ENCODE data around the gene PTPN1.
A peak's percentile ranks its signal among the peaks of the same experiment; 100 is the strongest.
"Not testable (repeated sequence)": the region's sequence is repeated elsewhere in the genome, so short reads cannot be mapped to it uniquely, and the experiment has no call there.

Gene PTPN1

GRCh38 chr20:50557549-50558134 lies 47.5 kb downstream of the PTPN1 start:
- no peak for DNase-seq (ENCODE audit: low spot score)

GRCh38 chr20:50558483-50558925 lies 48.3 kb downstream of the PTPN1 start:
- DNase-seq (ENCODE audit: low spot score) = peak; percentile 95

DNA sequence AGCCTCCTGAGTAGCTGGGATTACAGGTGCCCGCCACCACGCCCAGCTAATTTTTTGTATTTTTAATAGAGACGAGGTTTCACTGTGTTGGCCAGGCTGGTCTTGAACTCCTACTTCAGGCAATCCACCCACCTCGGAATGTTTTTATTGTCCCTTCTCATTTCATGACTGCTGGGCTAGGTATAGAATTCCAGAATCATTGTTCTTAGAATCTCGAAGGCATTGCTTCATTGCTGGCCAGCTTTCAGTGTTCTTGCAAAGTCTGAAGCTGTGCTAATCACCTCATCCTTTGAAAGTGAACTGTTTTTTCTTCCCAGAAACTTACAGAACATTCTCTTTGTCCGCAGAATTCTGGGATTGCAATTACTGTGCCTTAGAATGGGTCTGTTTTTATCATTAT lies 49.0 kb downstream of the PTPN1 start:
- no peak for DNase-seq (ENCODE audit: low spot score)

DNA sequence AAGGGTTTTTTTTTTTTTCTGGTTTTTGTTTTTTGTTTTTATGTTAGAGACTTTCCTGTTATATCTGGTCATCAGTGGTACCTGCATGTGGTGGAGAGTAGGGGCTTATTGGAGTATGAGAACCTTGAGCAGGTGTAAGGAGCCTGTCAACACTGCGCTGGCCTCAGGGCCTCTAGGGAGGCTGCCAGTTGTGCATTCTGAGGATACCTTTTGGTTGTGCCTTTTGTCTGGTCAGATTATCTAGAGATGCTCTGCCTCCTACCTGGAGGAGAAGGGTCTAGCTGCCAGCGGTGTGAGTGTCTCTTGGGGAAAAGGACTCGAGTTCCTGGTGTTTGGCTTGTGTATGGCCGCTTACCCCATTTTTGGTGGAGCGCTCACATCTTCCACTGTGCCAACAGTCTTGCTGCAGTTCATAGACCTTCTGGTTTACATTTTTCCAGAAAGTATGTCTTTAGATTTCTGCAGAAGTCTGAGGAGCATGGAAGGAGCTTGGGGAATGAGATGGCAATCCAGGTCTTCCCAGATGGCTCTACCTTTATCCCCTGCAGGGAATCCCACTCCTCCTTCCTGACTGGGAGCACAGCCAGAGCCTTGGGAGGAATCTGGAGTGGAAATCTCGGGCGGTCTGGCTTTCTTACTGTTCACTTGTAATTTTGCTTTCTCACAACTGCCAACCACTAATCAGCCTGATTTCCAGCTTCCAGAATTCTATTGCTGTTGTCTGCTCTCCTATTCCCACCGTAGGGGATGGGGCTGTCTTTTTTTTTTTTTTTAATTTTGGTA lies 49.9 kb downstream of the PTPN1 start:
- DNase-seq (ENCODE audit: low spot score) = no peak

DNA sequence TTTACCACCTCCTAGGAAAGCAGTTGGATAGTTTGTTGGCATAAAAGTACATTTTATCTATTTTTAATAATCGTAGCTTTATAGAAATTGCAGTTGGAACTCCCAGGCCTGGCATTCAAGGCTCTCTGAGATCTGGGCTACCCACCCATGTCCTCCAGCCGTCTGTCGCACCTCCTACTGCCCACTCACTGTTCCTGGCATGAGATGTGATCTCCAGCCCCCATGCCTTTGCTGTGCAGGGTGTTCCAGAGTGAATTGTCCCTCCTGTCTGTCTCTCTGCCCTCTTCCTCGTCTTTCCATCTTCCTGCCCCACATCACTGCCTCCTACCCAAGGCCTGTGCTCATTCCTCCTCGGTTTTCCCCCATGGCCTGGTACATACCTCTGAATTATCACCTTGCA lies 50.7 kb downstream of the PTPN1 start:
- DNase-seq (ENCODE audit: low spot score) = no peak

DNA sequence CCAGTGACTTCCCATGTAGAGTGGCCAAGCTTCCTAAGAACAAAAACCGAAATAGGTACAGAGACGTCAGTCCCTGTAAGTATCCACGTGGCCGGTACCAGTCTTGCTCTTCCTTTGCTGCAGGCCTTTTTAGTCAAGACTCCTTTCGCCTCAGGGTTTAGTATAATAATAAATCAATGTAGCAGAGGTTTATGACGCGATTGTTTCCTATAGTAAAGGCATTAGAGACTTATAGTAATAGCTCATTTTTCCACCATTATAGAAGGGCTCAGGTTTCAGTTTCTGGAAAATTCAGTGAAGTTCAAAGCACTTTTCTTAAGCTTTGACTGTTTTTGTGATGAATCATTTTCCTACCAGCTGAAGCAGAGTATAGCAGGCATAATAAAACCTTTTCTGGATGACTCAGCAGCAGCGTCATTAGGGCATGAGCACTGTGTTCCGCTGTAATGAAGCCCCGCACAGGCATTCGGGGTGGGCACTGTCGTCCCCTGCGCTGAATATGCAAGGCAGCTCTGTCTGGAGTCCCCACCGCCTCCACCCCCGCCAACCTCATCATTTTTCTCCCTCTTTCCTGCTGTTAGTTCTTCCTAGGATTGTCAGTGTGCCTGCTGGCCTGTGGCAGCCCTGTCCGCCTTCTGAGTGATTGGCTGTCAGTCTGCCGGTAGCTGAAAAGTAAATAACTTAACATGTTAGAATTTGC lies 51.3 kb downstream of the PTPN1 start:
- peak; percentile 90 for DNase-seq (ENCODE audit: low spot score)

- DNase-seq (ENCODE audit: low spot score) = no peak
Measured at GRCh38 chr20:50562262-50562701, 52.1 kb downstream of the PTPN1 start.

GRCh38 chr20:50563133-50563944 lies 53.2 kb downstream of the PTPN1 start:
- DNase-seq (ENCODE audit: low spot score) = no peak

DNA sequence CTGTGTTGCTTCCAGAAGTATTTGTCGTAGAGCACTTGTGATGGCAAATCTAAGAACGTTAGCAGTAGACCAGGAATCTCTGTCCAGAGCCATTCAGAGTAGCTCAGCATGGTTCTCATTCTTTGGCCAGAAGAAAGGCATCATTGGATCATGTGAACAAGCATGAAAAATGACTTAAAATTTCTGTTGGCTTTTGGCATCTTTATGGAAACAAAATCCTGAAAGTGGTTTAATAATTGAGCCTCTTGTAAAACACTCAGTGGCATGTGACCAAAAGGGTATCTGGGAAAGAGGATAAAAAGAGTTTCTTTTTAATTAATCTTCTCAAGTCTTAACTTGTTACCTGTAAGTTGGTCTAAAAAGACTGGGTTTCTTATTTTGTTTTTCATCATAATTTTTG lies 55.2 kb downstream of the PTPN1 start:
- no peak for DNase-seq (ENCODE audit: low spot score)

- DNase-seq (ENCODE audit: low spot score) = no peak
Measured at GRCh38 chr20:50565871-50566270, 55.7 kb downstream of the PTPN1 start.

GRCh38 chr20:50567860-50568548 lies 57.8 kb downstream of the PTPN1 start:
- DNase-seq (ENCODE audit: low spot score) = no peak

GRCh38 chr20:50568549-50568942 lies 58.4 kb downstream of the PTPN1 start:
- DNase-seq (ENCODE audit: low spot score) = no peak

DNA sequence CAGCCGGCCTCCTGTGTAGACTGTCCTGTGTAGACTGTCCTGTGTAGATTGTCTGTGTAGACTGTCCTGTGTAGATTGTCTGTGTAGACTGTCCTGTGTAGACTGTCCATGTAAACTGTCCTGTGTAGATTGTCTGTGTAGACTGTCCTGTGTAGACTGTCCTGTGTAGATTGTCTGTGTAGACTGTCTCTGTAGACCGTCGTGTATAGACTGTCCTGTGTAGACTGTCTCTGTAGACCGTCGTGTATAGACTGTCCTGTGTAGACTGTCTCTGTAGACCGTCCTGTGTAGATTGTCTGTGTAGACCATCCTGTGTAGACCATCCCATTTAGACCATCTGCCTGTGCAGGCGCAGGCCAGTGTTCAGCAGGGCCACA lies 59.3 kb downstream of the PTPN1 start:
- DNase-seq (ENCODE audit: low spot score) = not testable (repeated sequence)

DNA sequence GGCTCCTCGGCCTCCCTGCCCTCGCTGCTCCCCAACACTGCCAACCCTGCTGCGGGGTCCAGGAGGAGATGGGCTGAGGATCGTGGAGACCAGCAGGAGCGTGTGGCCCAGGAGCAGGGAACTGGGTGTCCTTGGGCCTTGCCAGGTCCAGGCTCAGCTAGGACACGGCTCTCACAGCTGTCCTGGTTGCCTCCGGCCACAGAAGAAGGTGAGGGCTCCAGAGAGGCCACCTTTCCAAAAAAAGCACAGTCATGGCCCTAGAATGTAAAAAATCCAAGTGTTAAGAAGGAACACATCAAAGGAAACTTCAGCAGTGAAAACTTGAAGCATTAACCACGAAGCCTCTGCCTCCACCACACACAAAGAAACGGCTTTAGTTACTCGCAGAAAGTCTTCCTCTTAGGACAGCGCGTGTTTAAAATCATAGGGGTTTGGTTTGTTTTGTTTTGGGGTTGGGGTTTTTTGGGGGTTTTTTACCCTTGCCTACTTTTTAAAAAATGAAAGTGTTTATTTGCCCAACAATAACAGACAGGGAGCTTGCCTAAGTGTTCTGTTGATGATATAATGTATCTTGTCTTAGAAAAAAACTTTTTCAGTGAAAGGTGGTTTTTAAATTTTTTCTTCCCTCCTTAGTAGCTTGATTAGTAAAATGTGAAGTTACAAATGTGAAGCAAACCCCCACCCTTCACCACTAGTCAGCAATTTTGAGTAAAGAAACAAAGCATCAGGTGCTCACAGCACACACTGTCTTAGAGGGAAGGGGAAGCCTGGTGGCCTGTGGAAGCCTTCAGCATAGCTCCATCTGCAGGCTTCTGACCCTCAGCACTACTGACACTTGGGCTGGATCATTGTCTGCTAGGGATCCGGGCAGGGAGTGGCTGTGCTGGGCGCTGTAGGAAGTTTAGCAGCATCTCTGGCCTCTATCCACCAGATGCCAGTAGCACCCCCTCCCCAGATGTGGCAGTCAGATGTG lies 60.0 kb downstream of the PTPN1 start:
- DNase-seq (ENCODE audit: low spot score) = peak; percentile 28

GRCh38 chr20:50571466-50571865 lies 61.3 kb downstream of the PTPN1 start:
- DNase-seq (ENCODE audit: low spot score) = no peak

DNA sequence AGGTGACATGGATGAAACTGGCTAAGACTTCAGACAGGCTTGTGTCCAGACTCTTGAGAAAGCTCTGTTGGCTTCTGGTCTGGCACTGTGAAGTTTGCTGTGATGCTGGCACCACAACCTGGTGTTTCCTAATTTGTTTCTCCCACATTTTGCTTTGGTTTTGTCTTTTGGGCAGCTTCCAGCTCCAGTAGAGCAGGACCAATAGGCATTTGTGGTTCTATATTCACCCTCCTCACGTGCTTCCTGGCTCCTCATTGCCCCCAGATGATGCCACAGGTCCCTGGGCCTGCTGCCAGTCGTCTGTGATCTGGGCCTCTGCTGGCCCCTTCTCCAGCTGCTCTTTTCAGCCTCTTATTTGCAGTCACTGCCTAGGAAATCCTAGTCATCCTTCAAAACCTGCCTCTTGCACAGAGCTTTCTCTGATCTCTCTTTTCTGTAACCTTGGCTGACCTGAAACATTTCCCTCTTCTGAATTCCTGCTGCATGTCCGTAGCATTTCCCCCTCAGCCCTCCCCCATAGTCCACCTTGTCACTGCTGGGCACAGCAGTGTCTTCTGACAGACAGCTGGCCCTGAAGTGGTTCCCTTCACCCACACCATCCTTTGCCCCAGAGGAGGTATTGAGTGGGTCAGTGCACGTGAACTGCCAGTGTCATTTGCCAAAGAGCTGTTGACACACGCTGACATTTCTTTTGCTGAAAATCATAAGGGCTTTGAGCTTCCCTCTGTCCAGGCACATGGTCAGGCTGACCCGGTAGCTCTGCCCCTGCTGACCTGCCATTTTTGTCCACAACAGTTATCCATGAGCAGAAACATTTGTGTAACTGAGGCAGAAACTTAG lies 63.0 kb downstream of the PTPN1 start:
- DNase-seq (ENCODE audit: low spot score) = peak; percentile 58

DNA sequence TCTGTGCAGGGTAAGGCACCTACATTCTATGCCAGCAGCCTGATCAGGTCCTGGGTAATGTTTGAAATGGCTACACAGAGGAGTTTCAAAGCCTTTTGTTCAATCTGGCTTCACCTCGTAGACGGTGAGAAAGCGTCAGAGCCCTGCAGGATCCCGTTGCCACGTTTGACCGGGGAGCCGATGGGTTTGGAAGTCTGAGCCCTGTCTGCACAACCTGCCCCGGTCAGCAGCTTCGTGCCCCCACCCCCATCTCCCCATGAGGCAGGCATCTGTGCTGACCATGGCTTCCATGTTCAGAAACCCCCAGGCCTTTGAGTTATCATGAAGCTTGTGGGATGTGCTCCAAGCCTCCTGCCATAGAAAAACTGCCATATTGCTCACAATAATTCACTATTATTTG lies 63.9 kb downstream of the PTPN1 start:
- DNase-seq (ENCODE audit: low spot score) = no peak

DNA sequence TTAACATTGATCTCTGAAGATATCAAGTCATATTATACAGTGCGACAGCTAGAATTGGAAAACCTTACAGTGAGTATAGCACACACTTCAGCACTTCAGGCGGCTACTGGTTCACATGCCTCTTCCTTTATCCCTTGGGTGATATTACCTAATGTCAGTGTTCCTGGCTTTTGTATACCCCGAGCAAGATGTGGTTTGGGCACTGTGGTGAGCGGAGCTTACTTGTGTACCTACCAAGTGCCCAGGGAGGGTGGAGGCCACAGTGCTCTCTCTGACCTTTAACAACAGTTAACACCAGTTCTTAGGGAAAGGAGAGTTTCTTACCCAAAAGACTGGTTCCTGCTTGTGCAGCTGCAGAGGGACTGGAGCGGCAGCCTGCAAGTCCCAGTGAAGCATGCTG lies 64.4 kb downstream of the PTPN1 start:
- no peak for DNase-seq (ENCODE audit: low spot score)

- DNase-seq (ENCODE audit: low spot score) = peak; percentile 63
Measured at GRCh38 chr20:50575865-50576720, 65.9 kb downstream of the PTPN1 start.

Measured in kidney tubule cell (primary cell).